ENCODE results near the gene RNPC3. TPM values are rescaled to one million over a fixed set of nuclear protein-coding genes. Genes with fewer than 3 reads are reported as not detected.

Gene RNPC3
- total and polyA plus RNA-seq, 2 of the 8 experiments (the other 6 are each of a cell fraction or from before 2014, with no cell fraction given), result 10.9 to 12.8 TPM

DNA sequence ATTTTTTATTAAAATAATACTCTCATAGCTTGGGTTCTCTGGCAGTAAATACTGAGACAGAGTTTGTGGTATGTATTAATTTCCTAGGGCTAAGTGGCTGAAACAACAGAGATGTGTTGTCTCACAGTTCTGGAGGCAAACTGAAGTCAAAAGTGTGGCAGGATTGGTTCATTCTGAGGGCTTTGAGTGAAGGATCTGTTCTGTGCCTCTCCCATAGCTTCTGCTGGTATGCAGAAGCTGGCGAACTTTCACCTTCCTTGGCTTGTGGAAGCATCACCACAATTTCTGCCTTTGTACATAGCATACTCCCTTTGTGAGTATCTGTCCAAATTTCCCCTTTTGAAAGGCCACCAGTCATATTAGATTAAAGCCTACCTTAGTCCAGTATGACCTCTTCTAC lies 21.0 kb downstream of the RNPC3 start (continued):
- TF ChIP-seq CEBPB (IDR thresholded peaks at IDR 0.05; ENCODE audit: low read depth, low read length) (no peak), JUND (IDR thresholded peaks at IDR 0.05; ENCODE audit: low read length) (no peak), HDAC6 (IDR thresholded peaks at IDR 0.05; ENCODE audit: low read depth, low read length) (no peak), POU5F1 (IDR thresholded peaks at IDR 0.05; ENCODE audit: low read depth, low read length) (no peak), CREB1 (IDR thresholded peaks at IDR 0.05) (no peak)
- TF ChIP-seq, protein P1, sequence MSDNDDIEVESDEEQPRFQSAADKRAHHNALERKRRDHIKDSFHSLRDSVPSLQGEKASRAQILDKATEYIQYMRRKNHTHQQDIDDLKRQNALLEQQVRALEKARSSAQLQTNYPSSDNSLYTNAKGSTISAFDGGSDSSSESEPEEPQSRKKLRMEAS (IDR thresholded peaks at IDR 0.05), result no peak

Measured in H1 (cell line).